ENCODE data around the gene TCP10L.
"Not testable (repeated sequence)": the region's sequence is repeated elsewhere in the genome, so short reads cannot be mapped to it uniquely, and the experiment has no call there.

TCP10L gene

GRCh38 chr21:32554832-32555638 is 30.3 kb downstream of the TCP10L start:
- DNase-seq (ENCODE audit: low spot score) = no peak

- no peak for DNase-seq (ENCODE audit: low spot score)
Measured at GRCh38 chr21:32549886-32550285, 35.4 kb downstream of the TCP10L start.

GRCh38 chr21:32549440-32549839 is 35.9 kb downstream of the TCP10L start:
- no peak for DNase-seq (ENCODE audit: low spot score)

- no peak for DNase-seq (ENCODE audit: low spot score)
Measured at GRCh38 chr21:32548978-32549377, 36.3 kb downstream of the TCP10L start.

GRCh38 chr21:32547018-32547417 is 38.3 kb downstream of the TCP10L start:
- no peak for DNase-seq (ENCODE audit: low spot score)

GRCh38 chr21:32545948-32546441 is 39.3 kb downstream of the TCP10L start:
- DNase-seq (ENCODE audit: low spot score) = no peak

- DNase-seq (ENCODE audit: low spot score) = no peak
Measured at GRCh38 chr21:32544697-32545096, 40.6 kb downstream of the TCP10L start.

GRCh38 chr21:32543975-32544374 is 41.3 kb downstream of the TCP10L start:
- DNase-seq (ENCODE audit: low spot score) = no peak

- not testable (repeated sequence) for DNase-seq (ENCODE audit: low spot score)
Measured at GRCh38 chr21:32543056-32543455, 42.3 kb downstream of the TCP10L start.

- DNase-seq (ENCODE audit: low spot score) = no peak
Measured at GRCh38 chr21:32539378-32539777, 45.9 kb downstream of the TCP10L start.

GRCh38 chr21:32538147-32538792 is 47.1 kb downstream of the TCP10L start:
- DNase-seq (ENCODE audit: low spot score) = no peak

GRCh38 chr21:32537569-32537881 is 47.8 kb downstream of the TCP10L start:
- DNase-seq (ENCODE audit: low spot score) = no peak

- no peak for DNase-seq (ENCODE audit: low spot score)
Measured at GRCh38 chr21:32535612-32536011, 49.7 kb downstream of the TCP10L start.

GRCh38 chr21:32534113-32534512 is 51.2 kb downstream of the TCP10L start:
- no peak for DNase-seq (ENCODE audit: low spot score)

- DNase-seq (ENCODE audit: low spot score) = no peak
Measured at GRCh38 chr21:32533611-32534010, 51.7 kb downstream of the TCP10L start.

GRCh38 chr21:32533053-32533452 is 52.3 kb downstream of the TCP10L start:
- no peak for DNase-seq (ENCODE audit: low spot score)

- no peak for DNase-seq (ENCODE audit: low spot score)
Measured at GRCh38 chr21:32532636-32533035, 52.7 kb downstream of the TCP10L start.

GRCh38 chr21:32531561-32531960 is 53.8 kb downstream of the TCP10L start:
- not testable (repeated sequence) for DNase-seq (ENCODE audit: low spot score)

- DNase-seq (ENCODE audit: low spot score) = not testable (repeated sequence)
Measured at GRCh38 chr21:32530809-32531208, 54.5 kb downstream of the TCP10L start.

GRCh38 chr21:32529679-32530078 is 55.6 kb downstream of the TCP10L start:
- DNase-seq (ENCODE audit: low spot score) = no peak

- no peak for DNase-seq (ENCODE audit: low spot score)
Measured at GRCh38 chr21:32525282-32525681, 60.0 kb downstream of the TCP10L start.

GRCh38 chr21:32523988-32524719 is 61.2 kb downstream of the TCP10L start:
- no peak for DNase-seq (ENCODE audit: low spot score)

Measured in activated CD4-positive, alpha-beta T cell treated with anti-CD3 and anti-CD28 coated beads, Interleukin-2, Interleukin-4, amounts not matched to agents 100 ng/mL and 50 ng/mL, durations not matched to agents 16 hours and 8 hours (primary cell).